HepG2 (cell line): ENCODE measurements around the gene DYNC2I2. TPM values are rescaled to one million over a fixed set of nuclear protein-coding genes. Genes with fewer than 3 reads are reported as not detected.
A peak's percentile ranks its signal among the peaks of the same experiment; 100 is the strongest.

Source experiments
- CREB1 ChIP-seq, 2 experiments: fragments of 450-650 bp in 1 of 2; IDR thresholded peaks; 2 replicates each; pipeline ENCODE4 v1.6.1; 2016 to 2017; ENCODE audit warnings: control low read depth in 1 of 2, mild to moderate bottlenecking in 1 of 2, missing compliant biosample characterization in 1 of 2, missing genetic modification characterization in 1 of 2
- CREM ChIP-seq, 2 experiments: sonication (generic) in 1 of 2; formaldehyde crosslinking in 1 of 2; IDR thresholded peaks; 2 replicates each; pipeline versions ENCODE4 v1.4.0 to v1.6.1; 2016 to 2020; ENCODE audit warnings: antibody characterized with exemption in 1 of 2, mild to moderate bottlenecking in 1 of 2, missing genetic modification reagents in 1 of 2
- DBP ChIP-seq: sonication (generic); formaldehyde crosslinking; IDR thresholded peaks from 2 replicates; pipeline ENCODE4 v1.4.0; 2020; ENCODE audit warnings: missing genetic modification reagents; ENCODE audit errors: not compliant biosample characterization
- GATAD2A ChIP-seq: IDR thresholded peaks from 2 replicates; pipeline ENCODE4 v1.6.1; 2016
- HMG20B ChIP-seq: conservative IDR thresholded peaks from 2 replicates; pipeline ENCODE4 v1.6.1; 2016; ENCODE audit warnings: missing genetic modification reagents, missing compliant biosample characterization
- KDM2A ChIP-seq: sonication (generic); formaldehyde crosslinking; IDR thresholded peaks from 2 replicates; pipeline ENCODE4 v1.4.0; 2020; ENCODE audit warnings: low read depth, missing genetic modification reagents, borderline replicate concordance
- NAIF1 ChIP-seq: sonication (generic); formaldehyde crosslinking; IDR thresholded peaks from 2 replicates; pipeline ENCODE4 v1.5.0; 2020; ENCODE audit warnings: mild to moderate bottlenecking, missing genetic modification reagents, borderline replicate concordance
- ZNF496 ChIP-seq: sonication (generic); formaldehyde crosslinking; IDR thresholded peaks from 2 replicates; pipeline ENCODE4 v1.8.1; 2023; ENCODE audit warnings: mild to moderate bottlenecking, moderate library complexity, missing genetic modification reagents; ENCODE audit not compliant: insufficient replicate concordance
- ZNF530 ChIP-seq: sonication (generic); formaldehyde crosslinking; IDR thresholded peaks from 2 replicates; pipeline ENCODE4 v1.5.0; 2020; ENCODE audit warnings: low read depth, mild to moderate bottlenecking, missing genetic modification reagents
- ZNF569 ChIP-seq: sonication (generic); formaldehyde crosslinking; IDR thresholded peaks from 2 replicates; pipeline ENCODE4 v1.5.0; 2020; ENCODE audit warnings: mild to moderate bottlenecking, missing genetic modification reagents, moderate library complexity, borderline replicate concordance
- ZNF780A ChIP-seq: sonication (generic); formaldehyde crosslinking; IDR thresholded peaks from 2 replicates; pipeline ENCODE4 v1.8.0; 2022; ENCODE audit warnings: mild to moderate bottlenecking, missing genetic modification reagents, moderate library complexity
- ZSCAN29 ChIP-seq: sonication (generic); formaldehyde crosslinking; conservative IDR thresholded peaks from 2 replicates; pipeline ENCODE4 v1.4.0; 2020; ENCODE audit warnings: mild to moderate bottlenecking, missing genetic modification reagents
- ZSCAN30 ChIP-seq: sonication (generic); formaldehyde crosslinking; IDR thresholded peaks from 2 replicates; pipeline ENCODE4 v1.5.0; 2020; ENCODE audit warnings: mild to moderate bottlenecking, missing genetic modification reagents
- ZSCAN9 ChIP-seq: IDR thresholded peaks from 2 replicates; pipeline ENCODE4 v1.6.1; 2016; ENCODE audit warnings: borderline replicate concordance
- polyA plus RNA-seq, 8 experiments: library from polyadenylated mRNA; depleted of rRNA in 3 of 8; stranded (reverse) in 7 of 8; unstranded in 1 of 8; fragments of >200 nt; fragmentation: Illumina TruSeq in 4 of 8; extraction: Trizol in 4 of 8; gene quantifications; 2 replicates each; pipeline versions ENCODE4 v1.2.1 to v1.2.3, GENCODE V29; 2011 to 2016; ENCODE audit warnings: low read depth in 4 of 8, missing spikeins in 1 of 8, mixed read lengths in 1 of 8; ENCODE audit not compliant: insufficient read depth in 1 of 8
- total RNA-seq, 5 experiments: library from RNA; depleted of rRNA; stranded (reverse); fragments of >200 nt; fragmentation: Illumina TruSeq; extraction: Trizol; gene quantifications; 2 replicates each; pipeline ENCODE4 v1.2.3, GENCODE V29; 2016; ENCODE audit warnings: low read depth in 1 of 5
- TF ChIP-seq, protein P1 (sequence below): sonication (generic); formaldehyde crosslinking; IDR thresholded peaks from 2 replicates; pipeline ENCODE4 v1.5.0; 2020; ENCODE audit warnings: missing genetic modification reagents
- TF ChIP-seq, protein P2 (sequence below): sonication (generic); formaldehyde crosslinking; conservative IDR thresholded peaks from 2 replicates; pipeline ENCODE4 v1.8.0; 2022; ENCODE audit warnings: low read depth, missing genetic modification reagents
- TF ChIP-seq, protein P3 (sequence below): sonication (generic); formaldehyde crosslinking; IDR thresholded peaks from 2 replicates; pipeline ENCODE4 v1.4.0; 2020; ENCODE audit warnings: missing genetic modification reagents
- TF ChIP-seq, protein P4 (sequence below): sonication (generic); formaldehyde crosslinking; IDR thresholded peaks from 2 replicates; pipeline ENCODE4 v1.5.0; 2020; ENCODE audit warnings: mild to moderate bottlenecking, missing genetic modification reagents, borderline replicate concordance

Gene DYNC2I2
- total and polyA plus RNA-seq, 2 of the 13 experiments (the other 11 are each of a cell fraction or from before 2014, with no cell fraction given) = 13.7 to 40.2 TPM

GRCh38 chr9:128656416-128657343 is at the start of gene DYNC2I2 (continued):
- TF ChIP-seq, protein P1, sequence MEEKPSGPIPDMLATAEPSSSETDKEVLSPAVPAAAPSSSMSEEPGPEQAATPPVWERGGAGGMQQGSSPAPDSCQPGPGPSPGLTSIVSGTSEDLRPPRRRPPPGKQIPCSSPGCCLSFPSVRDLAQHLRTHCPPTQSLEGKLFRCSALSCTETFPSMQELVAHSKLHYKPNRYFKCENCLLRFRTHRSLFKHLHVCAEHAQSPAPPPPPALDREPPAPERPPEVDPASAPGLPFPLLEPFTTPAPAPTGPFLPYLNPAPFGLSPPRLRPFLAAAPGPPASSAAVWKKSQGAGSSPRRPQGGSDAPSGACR (CRISPR knock-in tag) = no peak; the same call in 1 of the 2 replicates
- TF ChIP-seq CREM (IDR thresholded peaks at IDR 0.05) = peak; percentile 86
- TF ChIP-seq CREM (CRISPR knock-in tag; IDR thresholded peaks at IDR 0.05) = no peak
- peak; percentile 89 for TF ChIP-seq KDM2A (CRISPR knock-in tag)
- TF ChIP-seq ZSCAN30 = no peak
- no peak for TF ChIP-seq ZNF530 (CRISPR knock-in tag)
- peak; percentile 79; the same call in 1 of the 2 replicates for TF ChIP-seq ZSCAN9
- TF ChIP-seq ZNF496 (CRISPR knock-in tag) = no peak
- TF ChIP-seq NAIF1 (CRISPR knock-in tag) = peak; percentile 36; the same call in 1 of the 2 replicates
- TF ChIP-seq, protein P2, sequence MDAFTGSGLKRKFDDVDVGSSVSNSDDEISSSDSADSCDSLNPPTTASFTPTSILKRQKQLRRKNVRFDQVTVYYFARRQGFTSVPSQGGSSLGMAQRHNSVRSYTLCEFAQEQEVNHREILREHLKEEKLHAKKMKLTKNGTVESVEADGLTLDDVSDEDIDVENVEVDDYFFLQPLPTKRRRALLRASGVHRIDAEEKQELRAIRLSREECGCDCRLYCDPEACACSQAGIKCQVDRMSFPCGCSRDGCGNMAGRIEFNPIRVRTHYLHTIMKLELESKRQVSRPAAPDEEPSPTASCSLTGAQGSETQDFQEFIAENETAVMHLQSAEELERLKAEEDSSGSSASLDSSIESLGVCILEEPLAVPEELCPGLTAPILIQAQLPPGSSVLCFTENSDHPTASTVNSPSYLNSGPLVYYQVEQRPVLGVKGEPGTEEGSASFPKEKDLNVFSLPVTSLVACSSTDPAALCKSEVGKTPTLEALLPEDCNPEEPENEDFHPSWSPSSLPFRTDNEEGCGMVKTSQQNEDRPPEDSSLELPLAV (CRISPR knock-in tag) = 0 out of 2 replicates have a peak, but pooled peaks have one; percentile 40
- peak; percentile 79 for TF ChIP-seq CREB1 (IDR thresholded peaks at IDR 0.05)
- peak; percentile 83 for TF ChIP-seq CREB1 (CRISPR knock-in tag; IDR thresholded peaks at IDR 0.05)
- TF ChIP-seq, protein P3, sequence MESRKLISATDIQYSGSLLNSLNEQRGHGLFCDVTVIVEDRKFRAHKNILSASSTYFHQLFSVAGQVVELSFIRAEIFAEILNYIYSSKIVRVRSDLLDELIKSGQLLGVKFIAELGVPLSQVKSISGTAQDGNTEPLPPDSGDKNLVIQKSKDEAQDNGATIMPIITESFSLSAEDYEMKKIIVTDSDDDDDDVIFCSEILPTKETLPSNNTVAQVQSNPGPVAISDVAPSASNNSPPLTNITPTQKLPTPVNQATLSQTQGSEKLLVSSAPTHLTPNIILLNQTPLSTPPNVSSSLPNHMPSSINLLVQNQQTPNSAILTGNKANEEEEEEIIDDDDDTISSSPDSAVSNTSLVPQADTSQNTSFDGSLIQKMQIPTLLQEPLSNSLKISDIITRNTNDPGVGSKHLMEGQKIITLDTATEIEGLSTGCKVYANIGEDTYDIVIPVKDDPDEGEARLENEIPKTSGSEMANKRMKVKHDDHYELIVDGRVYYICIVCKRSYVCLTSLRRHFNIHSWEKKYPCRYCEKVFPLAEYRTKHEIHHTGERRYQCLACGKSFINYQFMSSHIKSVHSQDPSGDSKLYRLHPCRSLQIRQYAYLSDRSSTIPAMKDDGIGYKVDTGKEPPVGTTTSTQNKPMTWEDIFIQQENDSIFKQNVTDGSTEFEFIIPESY (CRISPR knock-in tag) = peak; percentile 67
- TF ChIP-seq, protein P4, sequence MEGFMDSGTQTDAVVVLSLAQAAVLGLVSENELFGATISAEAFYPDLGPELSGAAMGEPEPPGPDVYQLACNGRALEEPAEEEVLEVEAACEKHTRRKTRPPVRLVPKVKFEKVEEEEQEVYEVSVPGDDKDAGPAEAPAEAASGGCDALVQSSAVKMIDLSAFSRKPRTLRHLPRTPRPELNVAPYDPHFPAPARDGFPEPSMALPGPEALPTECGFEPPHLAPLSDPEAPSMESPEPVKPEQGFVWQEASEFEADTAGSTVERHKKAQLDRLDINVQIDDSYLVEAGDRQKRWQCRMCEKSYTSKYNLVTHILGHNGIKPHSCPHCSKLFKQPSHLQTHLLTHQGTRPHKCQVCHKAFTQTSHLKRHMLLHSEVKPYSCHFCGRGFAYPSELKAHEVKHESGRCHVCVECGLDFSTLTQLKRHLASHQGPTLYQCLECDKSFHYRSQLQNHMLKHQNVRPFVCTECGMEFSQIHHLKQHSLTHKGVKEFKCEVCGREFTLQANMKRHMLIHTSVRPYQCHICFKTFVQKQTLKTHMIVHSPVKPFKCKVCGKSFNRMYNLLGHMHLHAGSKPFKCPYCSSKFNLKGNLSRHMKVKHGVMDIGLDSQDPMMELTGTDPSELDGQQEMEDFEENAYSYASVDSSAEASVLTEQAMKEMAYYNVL (CRISPR knock-in tag) = no peak; the same call in 1 of the 2 replicates
- no peak; the same call in 1 of the 2 replicates for TF ChIP-seq ZSCAN29 (CRISPR knock-in tag)
- TF ChIP-seq DBP (CRISPR knock-in tag) = no peak
- no peak for TF ChIP-seq GATAD2A (CRISPR knock-in tag)
- no peak; the same call in 1 of the 2 replicates for TF ChIP-seq HMG20B (CRISPR knock-in tag)
- TF ChIP-seq ZNF780A (CRISPR knock-in tag) = 0 out of 2 replicates have a peak, but pooled peaks have one; percentile 34
- TF ChIP-seq ZNF569 (CRISPR knock-in tag) = 0 out of 2 replicates have a peak, but pooled peaks have one; percentile 44
